ENCODE results near the gene RPTOR.
"Not testable (repeated sequence)": the region's sequence is repeated elsewhere in the genome, so short reads cannot be mapped to it uniquely, and the experiment has no call there.

The RPTOR gene

GRCh38 chr17:80621335-80621996 is 76.8 kb downstream of the RPTOR start:
- no peak for DNase-seq

GRCh38 chr17:80621997-80622357 is 77.3 kb downstream of the RPTOR start:
- no peak for DNase-seq

GRCh38 chr17:80624864-80625263 is 80.2 kb downstream of the RPTOR start:
- DNase-seq = no peak

- no peak for DNase-seq
Observed at GRCh38 chr17:80625627-80626026, 81.0 kb downstream of the RPTOR start.

GRCh38 chr17:80628881-80629280 is 84.2 kb downstream of the RPTOR start:
- not testable (repeated sequence) for DNase-seq

GRCh38 chr17:80629298-80630028 is 84.8 kb downstream of the RPTOR start:
- DNase-seq = no peak

GRCh38 chr17:80630560-80631120 is 86.0 kb downstream of the RPTOR start:
- DNase-seq = no peak

GRCh38 chr17:80631142-80632045 is 86.8 kb downstream of the RPTOR start:
- DNase-seq = no peak

- DNase-seq = no peak
Observed at GRCh38 chr17:80632046-80632581, 87.5 kb downstream of the RPTOR start.

GRCh38 chr17:80633207-80633606 is 88.6 kb downstream of the RPTOR start:
- no peak for DNase-seq

GRCh38 chr17:80633994-80634566 is 89.4 kb downstream of the RPTOR start:
- DNase-seq = no peak

- no peak for DNase-seq
Observed at GRCh38 chr17:80636361-80637018, 91.9 kb downstream of the RPTOR start.

GRCh38 chr17:80637048-80637781 is 92.6 kb downstream of the RPTOR start:
- DNase-seq = no peak

GRCh38 chr17:80639658-80640057 is 95.0 kb downstream of the RPTOR start:
- no peak for DNase-seq

- no peak for DNase-seq
Observed at GRCh38 chr17:80640366-80641084, 95.9 kb downstream of the RPTOR start.

GRCh38 chr17:80643326-80644099 is 98.9 kb downstream of the RPTOR start:
- DNase-seq = no peak

- no peak for DNase-seq
Observed at GRCh38 chr17:80644536-80644935, 99.9 kb downstream of the RPTOR start.

- no peak for DNase-seq
Observed at GRCh38 chr17:80645706-80646325, 101.2 kb downstream of the RPTOR start.

GRCh38 chr17:80646328-80646727 is 101.7 kb downstream of the RPTOR start:
- DNase-seq = no peak

Measured in CD4-positive, alpha-beta T cell treated with Interleukin-21 for 1 hour (primary cell).